ENCODE measurements around the gene MYO7A. TPM values are rescaled to one million over a fixed set of nuclear protein-coding genes. Genes with fewer than 3 reads are reported as not detected.

The MYO7A gene
- total and polyA plus RNA-seq, 12 donors, result 0.91 to 6.8 (median 2.8) TPM

DNA sequence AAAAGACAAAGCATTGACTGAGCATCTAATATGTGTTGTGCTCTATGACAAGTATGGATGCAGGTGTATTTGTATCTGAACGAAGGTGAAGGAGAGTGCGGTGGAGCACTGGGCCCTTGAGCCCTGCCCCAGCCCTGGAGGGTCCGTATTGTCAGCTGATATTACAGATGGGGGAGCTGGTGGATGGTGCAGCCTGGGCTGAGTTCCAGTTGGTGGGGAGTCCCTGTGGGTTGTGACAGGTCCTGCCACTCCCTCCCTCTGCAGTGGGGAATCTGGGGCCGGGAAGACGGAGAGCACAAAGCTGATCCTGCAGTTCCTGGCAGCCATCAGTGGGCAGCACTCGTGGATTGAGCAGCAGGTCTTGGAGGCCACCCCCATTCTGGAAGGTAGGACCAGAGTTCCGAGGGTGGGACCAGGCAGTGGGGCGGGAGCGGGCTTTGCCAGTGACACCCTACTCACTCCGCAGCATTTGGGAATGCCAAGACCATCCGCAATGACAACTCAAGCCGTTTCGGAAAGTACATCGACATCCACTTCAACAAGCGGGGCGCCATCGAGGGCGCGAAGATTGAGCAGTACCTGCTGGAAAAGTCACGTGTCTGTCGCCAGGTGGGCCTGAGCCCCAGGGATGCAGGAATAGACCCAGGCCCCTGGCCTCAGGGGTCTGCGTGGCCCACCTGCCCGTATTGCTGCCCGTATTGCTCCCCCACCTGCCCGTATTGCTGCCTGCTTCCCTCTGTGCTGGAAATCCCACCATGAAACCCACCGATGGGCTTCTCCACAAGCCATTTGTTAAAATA lies 28.6 kb downstream of the MYO7A start:
- WGBS, 2 donors, result 94 to 95% methylated on average over 26 of the region's 26 CpGs
- no peak overlapping the region for H3K27ac ChIP-seq
- ATAC-seq, result no peak
- TF ChIP-seq, protein P1, sequence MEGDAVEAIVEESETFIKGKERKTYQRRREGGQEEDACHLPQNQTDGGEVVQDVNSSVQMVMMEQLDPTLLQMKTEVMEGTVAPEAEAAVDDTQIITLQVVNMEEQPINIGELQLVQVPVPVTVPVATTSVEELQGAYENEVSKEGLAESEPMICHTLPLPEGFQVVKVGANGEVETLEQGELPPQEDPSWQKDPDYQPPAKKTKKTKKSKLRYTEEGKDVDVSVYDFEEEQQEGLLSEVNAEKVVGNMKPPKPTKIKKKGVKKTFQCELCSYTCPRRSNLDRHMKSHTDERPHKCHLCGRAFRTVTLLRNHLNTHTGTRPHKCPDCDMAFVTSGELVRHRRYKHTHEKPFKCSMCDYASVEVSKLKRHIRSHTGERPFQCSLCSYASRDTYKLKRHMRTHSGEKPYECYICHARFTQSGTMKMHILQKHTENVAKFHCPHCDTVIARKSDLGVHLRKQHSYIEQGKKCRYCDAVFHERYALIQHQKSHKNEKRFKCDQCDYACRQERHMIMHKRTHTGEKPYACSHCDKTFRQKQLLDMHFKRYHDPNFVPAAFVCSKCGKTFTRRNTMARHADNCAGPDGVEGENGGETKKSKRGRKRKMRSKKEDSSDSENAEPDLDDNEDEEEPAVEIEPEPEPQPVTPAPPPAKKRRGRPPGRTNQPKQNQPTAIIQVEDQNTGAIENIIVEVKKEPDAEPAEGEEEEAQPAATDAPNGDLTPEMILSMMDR (IDR thresholded peaks at IDR 0.05), result no peak
- H3K9me3 ChIP-seq, result no peaks in the 10 kb centered on the region
- intact Hi-C loops (cut with DNase I), result no loop called here
- no peaks in the 10 kb centered on the region for H3K36me3 ChIP-seq
- peaks cover 0 to 26% (median 21%) of the 10 kb centered on the region in 9 donors for H3K4me1 ChIP-seq
- no peak for DNase-seq
- no peaks in the 10 kb centered on the region for H3K27me3 ChIP-seq
- H3K4me3 ChIP-seq, result no peak overlapping the region

DNA sequence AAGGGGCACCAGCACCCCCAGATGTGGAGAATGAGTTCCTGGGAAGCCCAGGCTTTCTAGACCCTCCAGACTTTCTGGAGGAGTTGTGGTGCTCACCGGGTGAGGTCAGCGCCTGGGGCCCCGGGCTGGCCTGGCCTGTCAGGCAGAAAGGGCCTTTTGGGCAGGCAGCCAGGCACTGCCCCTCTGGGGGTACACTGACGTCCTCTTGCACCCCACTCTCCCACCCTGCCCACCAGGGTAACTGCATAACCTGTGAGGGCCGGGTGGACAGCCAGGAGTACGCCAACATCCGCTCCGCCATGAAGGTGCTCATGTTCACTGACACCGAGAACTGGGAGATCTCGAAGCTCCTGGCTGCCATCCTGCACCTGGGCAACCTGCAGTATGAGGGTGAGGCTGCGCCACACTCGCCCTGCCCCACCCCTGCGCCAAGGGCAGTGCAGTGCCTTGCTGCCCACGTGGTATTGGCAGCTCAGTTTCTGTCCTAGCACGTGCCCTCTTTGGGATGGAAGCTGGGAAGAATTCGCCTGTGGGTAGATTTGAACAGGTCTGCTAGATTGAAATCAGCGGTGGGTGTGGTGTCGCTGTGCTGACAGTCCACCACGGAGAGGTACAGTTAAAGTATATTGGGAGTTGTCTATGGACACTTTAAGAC lies 30.1 kb downstream of the MYO7A start:
- Histone ChIP-seq H3K4me1 (peaks cover 0 to 17% (median 15%) of the 10 kb centered on the region in 9 donors), H3K4me3 (no peak overlapping the region), H3K27me3 (no peaks in the 10 kb centered on the region), H3K9me3 (no peaks in the 10 kb centered on the region), H3K27ac (no peak overlapping the region), H3K36me3 (no peaks in the 10 kb centered on the region)
- ATAC-seq (no peak), DNase-seq (no peak)
- intact Hi-C loops (cut with DNase I), result no loop called here
- WGBS, 2 donors, result 89 to 90% methylated on average over 19 of the region's 19 CpGs
- TF ChIP-seq, protein P1 (IDR thresholded peaks at IDR 0.05), result no peak

DNA sequence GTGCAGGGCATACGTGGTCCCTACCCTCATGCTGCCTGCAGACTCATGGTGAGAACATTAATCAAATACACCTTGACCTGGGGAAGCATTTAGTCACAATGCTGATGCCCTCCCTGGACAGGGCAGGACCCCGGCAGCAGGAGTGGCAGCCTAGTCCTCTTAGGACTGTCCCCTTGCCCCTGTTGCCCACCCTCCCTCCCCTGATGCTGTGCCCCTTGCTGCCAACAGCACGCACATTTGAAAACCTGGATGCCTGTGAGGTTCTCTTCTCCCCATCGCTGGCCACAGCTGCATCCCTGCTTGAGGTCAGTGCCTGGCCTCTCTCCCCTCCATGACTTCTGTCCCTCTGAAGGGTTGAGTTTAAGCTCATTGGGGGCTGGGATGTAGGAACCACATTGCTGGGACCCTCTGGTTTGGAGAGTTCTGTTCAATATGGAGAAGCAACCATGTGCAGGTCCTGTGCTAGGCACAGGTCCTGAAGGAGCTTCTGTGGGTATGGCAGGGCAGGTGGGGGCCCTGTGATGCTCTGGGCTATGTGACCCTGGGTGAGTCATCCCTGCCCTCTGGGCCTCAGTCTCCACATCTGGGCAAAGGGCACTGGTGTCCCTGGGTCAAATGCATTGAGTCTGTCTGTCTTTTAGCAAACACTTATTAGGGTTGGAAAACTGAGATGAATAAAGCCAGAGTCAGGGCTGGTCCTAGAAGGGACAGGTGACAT lies 31.3 kb downstream of the MYO7A start:
- H3K36me3 ChIP-seq, result no peaks in the 10 kb centered on the region
- H3K4me1 ChIP-seq, result peaks cover 0 to 5% (median 4%) of the 10 kb centered on the region in 9 donors
- H3K9me3 ChIP-seq, result no peaks in the 10 kb centered on the region
- ATAC-seq (no peak), DNase-seq (no peak)
- no peak overlapping the region for H3K4me3 ChIP-seq
- 78 to 87% methylated on average over 4 of the region's 4 CpGs for WGBS, 2 donors
- H3K27me3 ChIP-seq, result no peaks in the 10 kb centered on the region
- TF ChIP-seq, protein P1 (IDR thresholded peaks at IDR 0.05), result no peak
- no peak overlapping the region for H3K27ac ChIP-seq
- intact Hi-C loops (cut with DNase I), result no loop called here

DNA sequence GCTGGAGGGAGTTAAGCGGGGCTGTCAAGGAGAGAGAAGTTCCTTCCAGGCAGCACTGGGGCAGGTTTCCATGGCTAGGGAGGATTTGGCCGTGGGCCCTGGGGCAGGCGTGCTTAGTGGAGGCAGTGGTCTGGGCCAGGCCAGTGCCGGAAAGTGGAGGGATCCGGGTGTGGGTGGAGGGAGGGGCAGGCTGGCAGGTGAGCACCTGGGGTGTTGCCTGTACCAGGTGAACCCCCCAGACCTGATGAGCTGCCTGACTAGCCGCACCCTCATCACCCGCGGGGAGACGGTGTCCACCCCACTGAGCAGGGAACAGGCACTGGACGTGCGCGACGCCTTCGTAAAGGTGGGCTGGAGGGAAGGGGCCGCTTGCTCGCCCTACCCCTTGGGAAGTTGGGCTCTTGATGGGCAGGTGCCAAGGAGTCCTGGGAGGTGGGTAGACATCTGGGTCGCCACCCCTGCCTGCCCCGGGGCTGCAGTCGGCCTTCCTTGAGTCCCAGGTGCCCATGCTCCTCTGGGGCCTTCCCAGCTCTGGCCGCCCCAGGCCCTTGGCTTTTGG lies 32.0 kb downstream of the MYO7A start:
- Histone ChIP-seq H3K36me3 (no peaks in the 10 kb centered on the region), H3K27ac (no peak overlapping the region), H3K27me3 (no peaks in the 10 kb centered on the region), H3K4me1 (no peaks in the 10 kb centered on the region), H3K9me3 (no peaks in the 10 kb centered on the region), H3K4me3 (no peak overlapping the region)
- DNase-seq, result no peak
- TF ChIP-seq, protein P1 (IDR thresholded peaks at IDR 0.05), result no peak
- intact Hi-C loops (cut with DNase I), result no loop called here
- ATAC-seq, result no peak
- WGBS, 2 donors, result 97% methylated on average over 20 of the region's 20 CpGs
